ENCODE data around the gene SYNM. TPM values are rescaled to one million over a fixed set of nuclear protein-coding genes. Genes with fewer than 3 reads are reported as not detected.

The SYNM gene
- total RNA-seq, 1 experiment from 2014 or later, result 3.3 TPM

DNA sequence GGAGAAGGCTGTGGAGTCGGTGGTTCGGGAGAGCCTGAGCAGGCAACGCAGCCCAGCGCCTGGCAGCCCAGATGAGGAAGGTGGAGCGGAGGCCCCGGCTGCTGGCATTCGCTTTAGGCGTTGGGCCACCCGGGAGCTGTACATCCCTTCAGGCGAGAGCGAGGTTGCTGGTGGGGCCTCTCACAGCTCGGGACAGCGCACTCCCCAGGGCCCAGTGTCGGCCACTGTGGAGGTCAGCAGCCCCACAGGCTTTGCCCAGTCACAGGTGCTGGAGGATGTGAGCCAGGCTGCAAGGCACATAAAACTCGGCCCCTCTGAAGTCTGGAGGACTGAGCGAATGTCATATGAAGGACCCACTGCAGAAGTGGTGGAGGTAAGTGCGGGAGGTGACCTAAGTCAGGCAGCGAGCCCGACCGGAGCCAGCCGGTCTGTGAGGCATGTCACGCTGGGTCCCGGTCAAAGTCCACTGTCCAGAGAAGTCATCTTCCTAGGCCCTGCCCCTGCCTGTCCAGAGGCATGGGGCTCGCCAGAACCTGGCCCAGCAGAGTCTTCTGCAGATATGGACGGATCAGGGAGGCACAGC is 26.7 kb downstream of the SYNM start (continued):
- TF ChIP-seq, protein P1, sequence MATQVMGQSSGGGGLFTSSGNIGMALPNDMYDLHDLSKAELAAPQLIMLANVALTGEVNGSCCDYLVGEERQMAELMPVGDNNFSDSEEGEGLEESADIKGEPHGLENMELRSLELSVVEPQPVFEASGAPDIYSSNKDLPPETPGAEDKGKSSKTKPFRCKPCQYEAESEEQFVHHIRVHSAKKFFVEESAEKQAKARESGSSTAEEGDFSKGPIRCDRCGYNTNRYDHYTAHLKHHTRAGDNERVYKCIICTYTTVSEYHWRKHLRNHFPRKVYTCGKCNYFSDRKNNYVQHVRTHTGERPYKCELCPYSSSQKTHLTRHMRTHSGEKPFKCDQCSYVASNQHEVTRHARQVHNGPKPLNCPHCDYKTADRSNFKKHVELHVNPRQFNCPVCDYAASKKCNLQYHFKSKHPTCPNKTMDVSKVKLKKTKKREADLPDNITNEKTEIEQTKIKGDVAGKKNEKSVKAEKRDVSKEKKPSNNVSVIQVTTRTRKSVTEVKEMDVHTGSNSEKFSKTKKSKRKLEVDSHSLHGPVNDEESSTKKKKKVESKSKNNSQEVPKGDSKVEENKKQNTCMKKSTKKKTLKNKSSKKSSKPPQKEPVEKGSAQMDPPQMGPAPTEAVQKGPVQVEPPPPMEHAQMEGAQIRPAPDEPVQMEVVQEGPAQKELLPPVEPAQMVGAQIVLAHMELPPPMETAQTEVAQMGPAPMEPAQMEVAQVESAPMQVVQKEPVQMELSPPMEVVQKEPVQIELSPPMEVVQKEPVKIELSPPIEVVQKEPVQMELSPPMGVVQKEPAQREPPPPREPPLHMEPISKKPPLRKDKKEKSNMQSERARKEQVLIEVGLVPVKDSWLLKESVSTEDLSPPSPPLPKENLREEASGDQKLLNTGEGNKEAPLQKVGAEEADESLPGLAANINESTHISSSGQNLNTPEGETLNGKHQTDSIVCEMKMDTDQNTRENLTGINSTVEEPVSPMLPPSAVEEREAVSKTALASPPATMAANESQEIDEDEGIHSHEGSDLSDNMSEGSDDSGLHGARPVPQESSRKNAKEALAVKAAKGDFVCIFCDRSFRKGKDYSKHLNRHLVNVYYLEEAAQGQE (IDR thresholded peaks at IDR 0.05; ENCODE audit: low read depth), result no peak
- TF ChIP-seq, protein P2, sequence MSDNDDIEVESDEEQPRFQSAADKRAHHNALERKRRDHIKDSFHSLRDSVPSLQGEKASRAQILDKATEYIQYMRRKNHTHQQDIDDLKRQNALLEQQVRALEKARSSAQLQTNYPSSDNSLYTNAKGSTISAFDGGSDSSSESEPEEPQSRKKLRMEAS (IDR thresholded peaks at IDR 0.05), result no peak
- TF ChIP-seq RAD21 (IDR thresholded peaks at IDR 0.05; ENCODE audit: low read depth) (no peak), SIN3A (IDR thresholded peaks at IDR 0.05; ENCODE audit: low read depth) (no peak)

DNA sequence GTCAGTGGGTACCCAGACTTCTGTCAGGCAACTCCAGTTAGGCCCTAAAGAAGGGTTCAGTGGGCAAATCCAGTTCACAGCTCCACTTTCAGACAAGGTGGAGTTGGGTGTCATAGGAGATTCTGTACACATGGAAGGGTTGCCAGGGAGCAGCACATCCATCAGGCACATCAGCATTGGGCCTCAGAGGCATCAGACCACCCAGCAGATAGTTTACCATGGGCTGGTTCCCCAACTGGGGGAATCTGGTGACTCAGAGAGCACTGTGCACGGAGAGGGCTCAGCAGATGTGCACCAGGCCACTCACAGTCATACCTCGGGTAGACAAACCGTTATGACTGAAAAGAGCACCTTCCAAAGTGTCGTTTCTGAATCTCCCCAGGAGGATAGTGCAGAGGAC is 27.2 kb downstream of the SYNM start:
- Histone ChIP-seq H2AFZ (ENCODE audit: low read depth, low read length, poor library complexity, severe bottlenecking) (no peak overlapping the region), H3K4me3 (replicated peaks in 1 of 2; ENCODE audit: low read depth in 1 of 2, low read length in 2 of 2) (no peak overlapping the region), H3K9me2 (ENCODE audit: insufficient read depth) (no peaks in the 10 kb centered on the region), H3K36me3 (ENCODE audit: control insufficient read depth in 1 of 2, insufficient read depth in 2 of 2, low read length in 2 of 2) (no peaks in the 10 kb centered on the region), H3K27me3 (ENCODE audit: insufficient read depth, low read length) (no peaks in the 10 kb centered on the region), H3K4me1 (ENCODE audit: control insufficient read depth in 1 of 2, insufficient read depth in 2 of 2, low read length in 2 of 2) (peaks cover 0 to 9% of the 10 kb centered on the region in 2 experiments; a peak in 3 of 4 replicates), H3K4me2 (ENCODE audit: low read length) (peak overlapping the region; percentile 28; the same call in 1 of the 2 replicates), H3K27ac (ENCODE audit: low read depth, low read length) (no peak overlapping the region), H3K9me3 (ENCODE audit: control insufficient read depth in 1 of 2, insufficient read depth in 1 of 2, low read depth in 1 of 2, low read length in 2 of 2) (no peaks in the 10 kb centered on the region), H4K20me1 (ENCODE audit: insufficient read depth) (no peaks in the 10 kb centered on the region), H3K79me2 (ENCODE audit: insufficient read depth, low read length) (no peaks in the 10 kb centered on the region), H3K9ac (ENCODE audit: low read length) (no peak overlapping the region)
- intact Hi-C loops (cut with micrococcal nuclease), result no loop called here
- ChIA-PET RAD21 (ENCODE audit: low non-redundant PET in 1 of 2, low total read pairs in 2 of 2, uncharacterized antibody in 2 of 2, unreplicated experiment in 2 of 2) (no interaction called here), CTCF (no interaction called here), POLR2A (no interaction called here)
- DNase-seq (ENCODE audit: low read depth, low spot score), result no peak
- ATAC-seq, result no peak
- TF ChIP-seq SRF (IDR thresholded peaks at IDR 0.05; ENCODE audit: low read depth) (no peak), EGR1 (IDR thresholded peaks at IDR 0.05; ENCODE audit: low read depth) (no peak), JUND (IDR thresholded peaks at IDR 0.05) (no peak), FOSL1 (IDR thresholded peaks at IDR 0.05; ENCODE audit: low read depth) (no peak), POLR2AphosphoS5 (IDR thresholded peaks at IDR 0.05; ENCODE audit: low read depth, low read length) (no peak), TCF7L2 (IDR thresholded peaks at IDR 0.05; ENCODE audit: borderline replicate concordance, extremely low read depth, insufficient read depth, insufficient read length) (no peak), CBX3 (IDR thresholded peaks at IDR 0.05; ENCODE audit: low read depth) (no peak), ELF1 (IDR thresholded peaks at IDR 0.05; ENCODE audit: borderline replicate concordance, low read depth) (no peak), SIN3A (IDR thresholded peaks at IDR 0.05; ENCODE audit: low read depth) (no peak), SP1 (IDR thresholded peaks at IDR 0.05; ENCODE audit: low read depth) (no peak)
- TF ChIP-seq, protein P1 (IDR thresholded peaks at IDR 0.05; ENCODE audit: low read depth), result no peak
- TF ChIP-seq, protein P3, sequence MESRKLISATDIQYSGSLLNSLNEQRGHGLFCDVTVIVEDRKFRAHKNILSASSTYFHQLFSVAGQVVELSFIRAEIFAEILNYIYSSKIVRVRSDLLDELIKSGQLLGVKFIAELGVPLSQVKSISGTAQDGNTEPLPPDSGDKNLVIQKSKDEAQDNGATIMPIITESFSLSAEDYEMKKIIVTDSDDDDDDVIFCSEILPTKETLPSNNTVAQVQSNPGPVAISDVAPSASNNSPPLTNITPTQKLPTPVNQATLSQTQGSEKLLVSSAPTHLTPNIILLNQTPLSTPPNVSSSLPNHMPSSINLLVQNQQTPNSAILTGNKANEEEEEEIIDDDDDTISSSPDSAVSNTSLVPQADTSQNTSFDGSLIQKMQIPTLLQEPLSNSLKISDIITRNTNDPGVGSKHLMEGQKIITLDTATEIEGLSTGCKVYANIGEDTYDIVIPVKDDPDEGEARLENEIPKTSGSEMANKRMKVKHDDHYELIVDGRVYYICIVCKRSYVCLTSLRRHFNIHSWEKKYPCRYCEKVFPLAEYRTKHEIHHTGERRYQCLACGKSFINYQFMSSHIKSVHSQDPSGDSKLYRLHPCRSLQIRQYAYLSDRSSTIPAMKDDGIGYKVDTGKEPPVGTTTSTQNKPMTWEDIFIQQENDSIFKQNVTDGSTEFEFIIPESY (IDR thresholded peaks at IDR 0.05; ENCODE audit: extremely low read depth, insufficient replicate concordance, low read length), result no peak
- no TSS peak for BruUV-seq (replicated peaks)

Data from HCT116 (cell line).